MM.1S (cell line): ENCODE measurements around the gene CDCA5.

Source experiments
- CTCF ChIP-seq: fragments of 300-600 bp; sonication (generic); IDR thresholded peaks from 2 replicates; pipeline ENCODE4 v1.5.1; 2016; ENCODE audit warnings: antibody characterized with exemption, low read length, mixed read lengths
- EZH2 ChIP-seq: fragments of 300-600 bp; sonication (generic); optimal IDR thresholded peaks from 2 replicates; pipeline ENCODE3; 2017; ENCODE audit warnings: low read depth, mild to moderate bottlenecking, antibody characterized with exemption, low read length, mixed read lengths

- TF ChIP-seq CTCF (no peak), EZH2 (no peak)
Observed at GRCh38 chr11:65095427-65095826, 11.6 kb upstream of the CDCA5 start.
